Astrocyte (in vitro differentiated cells and primary cell): Measurements from ENCODE around the gene PACC1. TPM values are rescaled to one million over a fixed set of nuclear protein-coding genes. Genes with fewer than 3 reads are reported as not detected.

Source experiments
- DNase-seq: peaks from one replicate; pipeline ENCODE4 v3.0.0-alpha.2; 2010; ENCODE audit warnings: low read depth
- FAIRE-seq: peaks from 2 replicates; lab custom pipeline; 2011; peaks lifted over from hg19 to GRCh38; lab: Jason Lieb, UNC
- H2AFZ ChIP-seq: 2 replicates; pipeline ENCODE4 v1.6.0; 2012; ENCODE audit warnings: low read depth, low read length, inconsistent platforms
- H3K27ac ChIP-seq: 2 replicates; pipeline ENCODE4 v1.5.1; 2011; ENCODE audit warnings: low read depth, low read length, inconsistent platforms
- H3K27me3 ChIP-seq: 2 replicates; pipeline ENCODE4 v1.6.0; 2011; ENCODE audit warnings: low read length, inconsistent platforms; ENCODE audit not compliant: insufficient read depth
- H3K36me3 ChIP-seq: 2 replicates; pipeline ENCODE4 v1.5.1; 2011; ENCODE audit warnings: low read length, inconsistent platforms; ENCODE audit not compliant: insufficient read depth
- H3K4me1 ChIP-seq: 2 replicates; pipeline ENCODE4 v1.5.1; 2011; ENCODE audit warnings: low read length, inconsistent platforms; ENCODE audit not compliant: insufficient read depth
- H3K4me2 ChIP-seq: 2 replicates; pipeline ENCODE4 v1.6.0; 2012; ENCODE audit warnings: low read length, inconsistent platforms
- H3K4me3 ChIP-seq: 2 replicates; pipeline ENCODE4 v1.5.1; 2011; ENCODE audit warnings: low read depth, mild to moderate bottlenecking, low read length, inconsistent platforms; ENCODE audit not compliant: insufficient read depth
- H3K79me2 ChIP-seq: 2 replicates; pipeline ENCODE4 v1.6.0; 2012; ENCODE audit warnings: mild to moderate bottlenecking, low read length, inconsistent platforms; ENCODE audit not compliant: insufficient read depth
- H3K9ac ChIP-seq: 2 replicates; pipeline ENCODE4 v1.6.0; 2012; ENCODE audit warnings: mild to moderate bottlenecking, low read length, inconsistent platforms
- H3K9me3 ChIP-seq: 2 replicates; pipeline ENCODE4 v1.5.1; 2012; ENCODE audit warnings: low read depth, mild to moderate bottlenecking, low read length, inconsistent platforms; ENCODE audit not compliant: insufficient read depth
- H4K20me1 ChIP-seq: 2 replicates; pipeline ENCODE4 v1.6.0; 2012; ENCODE audit warnings: low read length, inconsistent platforms; ENCODE audit not compliant: insufficient read depth
- H3K27ac Mint-ChIP-seq: one replicate; pipeline ENCODE4 v1.8.0; 2021; ENCODE audit warnings: mild to moderate bottlenecking, mixed read lengths; ENCODE audit not compliant: unreplicated experiment
- H3K27me3 Mint-ChIP-seq: one replicate; pipeline ENCODE4 v1.8.0; 2021; ENCODE audit warnings: low read depth, mixed read lengths; ENCODE audit not compliant: unreplicated experiment
- H3K36me3 Mint-ChIP-seq: one replicate; pipeline ENCODE4 v1.8.0; 2021; ENCODE audit warnings: low read depth, mixed read lengths; ENCODE audit not compliant: unreplicated experiment
- H3K4me1 Mint-ChIP-seq: one replicate; pipeline ENCODE4 v1.8.0; 2021; ENCODE audit warnings: low read depth, mixed read lengths; ENCODE audit not compliant: unreplicated experiment
- H3K4me3 Mint-ChIP-seq: one replicate; pipeline ENCODE4 v1.8.0; 2021; ENCODE audit warnings: mild to moderate bottlenecking, moderate library complexity, mixed read lengths; ENCODE audit not compliant: unreplicated experiment
- H3K9me3 Mint-ChIP-seq: one replicate; pipeline ENCODE4 v1.8.0; 2021; ENCODE audit warnings: mild to moderate bottlenecking, mixed read lengths; ENCODE audit not compliant: unreplicated experiment
- CTCF ChIP-seq: IDR thresholded peaks from 2 replicates; pipeline ENCODE4 v1.5.1; 2011; ENCODE audit warnings: low read depth, mild to moderate bottlenecking, inconsistent platforms, low read length, moderate library complexity; ENCODE audit not compliant: insufficient read depth
- EZH2 ChIP-seq: IDR thresholded peaks from 2 replicates; pipeline ENCODE4 v1.6.1; 2012; ENCODE audit warnings: mild to moderate bottlenecking, low read length, inconsistent platforms; ENCODE audit not compliant: insufficient read depth
- total RNA-seq: library from RNA; stranded (reverse); gene quantifications from 2 replicates; pipeline ENCODE4 v1.2.1, GENCODE V29; 2021

PACC1 gene
- total RNA-seq, 1 donor from 2014 or later, result 18.8 TPM

- Histone ChIP-seq H2AFZ (no peak overlapping the region), H3K36me3 (no peaks in the 10 kb centered on the region), H3K4me2 (no peak overlapping the region), H3K27ac (no peak overlapping the region), H3K4me1 (no peaks in the 10 kb centered on the region), H4K20me1 (no peaks in the 10 kb centered on the region), H3K4me3 (no peak overlapping the region), H3K9ac (no peak overlapping the region), H3K79me2 (no peaks in the 10 kb centered on the region), H3K27me3 (no peaks in the 10 kb centered on the region), H3K9me3 (no peaks in the 10 kb centered on the region)
- H3K36me3 Mint-ChIP-seq, result no peaks in the 10 kb centered on the region
- no peaks in the 10 kb centered on the region for H3K27me3 Mint-ChIP-seq
- DNase-seq (no peak), FAIRE-seq (no peak)
- no peak overlapping the region for H3K27ac Mint-ChIP-seq
- TF ChIP-seq CTCF (no peak), EZH2 (no peak)
- no peak overlapping the region for H3K4me3 Mint-ChIP-seq
- no peaks in the 10 kb centered on the region for H3K9me3 Mint-ChIP-seq
- H3K4me1 Mint-ChIP-seq, result no peaks in the 10 kb centered on the region
Measured at GRCh38 chr1:212344905-212345304, 69.8 kb downstream of the PACC1 start.

GRCh38 chr1:212341090-212341489 lies 73.6 kb downstream of the PACC1 start:
- Mint-ChIP-seq H3K27ac (no peak overlapping the region), H3K4me3 (no peak overlapping the region), H3K9me3 (no peaks in the 10 kb centered on the region), H3K27me3 (no peaks in the 10 kb centered on the region), H3K36me3 (no peaks in the 10 kb centered on the region), H3K4me1 (no peaks in the 10 kb centered on the region)
- no peak overlapping the region for H3K4me3 ChIP-seq
- H3K79me2 ChIP-seq, result no peaks in the 10 kb centered on the region
- no peak overlapping the region for H2AFZ ChIP-seq
- TF ChIP-seq CTCF (no peak), EZH2 (no peak)
- H3K27ac ChIP-seq, result no peak overlapping the region
- DNase-seq (no peak), FAIRE-seq (no peak)
- peaks cover 3% of the 10 kb centered on the region for H3K36me3 ChIP-seq
- no peaks in the 10 kb centered on the region for H3K4me1 ChIP-seq
- H4K20me1 ChIP-seq, result no peaks in the 10 kb centered on the region
- H3K9ac ChIP-seq, result no peak overlapping the region
- H3K27me3 ChIP-seq, result no peaks in the 10 kb centered on the region
- no peaks in the 10 kb centered on the region for H3K9me3 ChIP-seq
- no peak overlapping the region for H3K4me2 ChIP-seq

GRCh38 chr1:212329105-212329504 lies 85.6 kb downstream of the PACC1 start:
- no peak overlapping the region for H2AFZ ChIP-seq
- H3K79me2 ChIP-seq, result no peaks in the 10 kb centered on the region
- H3K27ac ChIP-seq, result no peak overlapping the region
- H3K9ac ChIP-seq, result no peak overlapping the region
- no peak overlapping the region for H3K4me2 ChIP-seq
- no peaks in the 10 kb centered on the region for H3K27me3 Mint-ChIP-seq
- H3K36me3 Mint-ChIP-seq, result no peaks in the 10 kb centered on the region
- no peaks in the 10 kb centered on the region for H3K27me3 ChIP-seq
- no peaks in the 10 kb centered on the region for H3K36me3 ChIP-seq
- H3K9me3 Mint-ChIP-seq, result no peaks in the 10 kb centered on the region
- no peaks in the 10 kb centered on the region for H3K4me1 ChIP-seq
- no peak for FAIRE-seq
- H3K4me3 Mint-ChIP-seq, result no peak overlapping the region
- H3K4me3 ChIP-seq, result no peak overlapping the region
- TF ChIP-seq EZH2 (no peak), CTCF (no peak)
- no peak overlapping the region for H3K27ac Mint-ChIP-seq
- peaks cover 5% of the 10 kb centered on the region for H3K4me1 Mint-ChIP-seq
- peaks cover 4% of the 10 kb centered on the region for H4K20me1 ChIP-seq
- no peaks in the 10 kb centered on the region for H3K9me3 ChIP-seq
- DNase-seq, result no peak
